Tibial artery (tissue), 4 donors: ENCODE data around the gene INSYN2B.
"Not testable (repeated sequence)": the region's sequence is repeated elsewhere in the genome, so short reads cannot be mapped to it uniquely, and the experiment has no call there.

Experiments
- DNase-seq, 2 donors: peaks; one replicate each; pipeline ENCODE4 v3.0.0-alpha.2; 2019
- H3K27ac ChIP-seq, 2 donors: fragments of 200-600 bp; sonication (generic) in 1 of 2; 1 replicate in 1 of 2; 2 replicates in 1 of 2; pipeline ENCODE4 v1.5.1; 2018 to 2019; ENCODE audit warnings: mild to moderate bottlenecking in 1 of 2
- H3K27me3 ChIP-seq, 2 donors: fragments of 200-600 bp; sonication (generic) in 1 of 2; one replicate each; pipeline versions ENCODE4 v1.5.1 to v1.6.0; 2016 to 2019
- H3K36me3 ChIP-seq, 3 donors: fragments of 200-600 bp; sonication (generic) in 2 of 3; one replicate each; pipeline ENCODE4 v1.5.1; 2016 to 2019; ENCODE audit warnings: mild to moderate bottlenecking in 2 of 3
- H3K4me1 ChIP-seq, 4 donors: fragments of 200-600 bp; sonication (generic) in 2 of 4; 1 replicate in 3 of 4; 2 replicates in 1 of 4; pipeline ENCODE4 v1.5.1; 2016 to 2019
- H3K4me3 ChIP-seq, 2 donors: fragments of 200-600 bp; sonication (generic) in 1 of 2; 1 replicate in 1 of 2; 2 replicates in 1 of 2; pipeline ENCODE4 v1.5.1; 2018 to 2019; ENCODE audit warnings: mild to moderate bottlenecking in 2 of 2
- H3K9me3 ChIP-seq, 3 donors: fragments of 200-600 bp; sonication (generic) in 1 of 3; one replicate each; pipeline ENCODE4 v1.5.1; 2016 to 2019
- CTCF ChIP-seq, 2 experiments: fragments of 200-600 bp in 1 of 2; fragments of 450-650 bp in 1 of 2; IDR thresholded peaks; one replicate each; pipeline ENCODE4 v1.5.1; 2017 to 2019; ENCODE audit warnings: antibody characterized with exemption in 2 of 2, mild to moderate bottlenecking in 1 of 2, moderate library complexity in 1 of 2
- intact Hi-C: fragments of 100-400 bp; cut with DNase I; formaldehyde crosslinking; loops from one replicate; pipeline ENCODE4 v1.15.0; 2023; ENCODE audit warnings: low total_unique reads

The INSYN2B gene

GRCh38 chr5:169954786-169955185 lies 25.5 kb downstream of the INSYN2B start:
- peaks cover 0 to 26% of the 10 kb centered on the region in 2 donors for H3K27me3 ChIP-seq
- intact Hi-C loops, result no loop called here
- no peak overlapping the region for H3K27ac ChIP-seq
- no peak for DNase-seq
- no peak overlapping the region for H3K4me3 ChIP-seq
- no peaks in the 10 kb centered on the region for H3K36me3 ChIP-seq
- no peaks in the 10 kb centered on the region for H3K4me1 ChIP-seq
- no peaks in the 10 kb centered on the region for H3K9me3 ChIP-seq
- no peak for TF ChIP-seq CTCF (IDR thresholded peaks at IDR 0.05)

GRCh38 chr5:169953196-169953595 lies 27.1 kb downstream of the INSYN2B start:
- H3K4me3 ChIP-seq, result not testable (repeated sequence)

GRCh38 chr5:169950333-169950732 lies 30.0 kb downstream of the INSYN2B start:
- Histone ChIP-seq H3K27me3 (peaks cover 0 to 20% of the 10 kb centered on the region in 2 donors), H3K36me3 (no peaks in the 10 kb centered on the region), H3K4me3 (no peak overlapping the region), H3K4me1 (peaks cover 0 to 4% (median 0%) of the 10 kb centered on the region in 4 donors), H3K9me3 (no peaks in the 10 kb centered on the region), H3K27ac (no peak overlapping the region)
- no peak for DNase-seq
- TF ChIP-seq CTCF (IDR thresholded peaks at IDR 0.05), result no peak
- intact Hi-C loops, result no loop called here

More at GRCh38 chr5:169953196-169953595, 27.1 kb downstream of the INSYN2B start:
- H3K36me3 ChIP-seq, H3K27ac ChIP-seq, H3K4me1 ChIP-seq, intact Hi-C loops, H3K9me3 ChIP-seq, DNase-seq: not testable (repeated sequence)
- H3K27me3 ChIP-seq, result peaks cover 0 to 26% of the 10 kb centered on the region in 2 donors

- intact Hi-C loops, result no loop called here
- H3K36me3 ChIP-seq, result no peaks in the 10 kb centered on the region
- no peaks in the 10 kb centered on the region for H3K27me3 ChIP-seq
- peaks cover 0 to 4% (median 0%) of the 10 kb centered on the region in 4 donors for H3K4me1 ChIP-seq
- H3K4me3 ChIP-seq, result no peak overlapping the region
- H3K27ac ChIP-seq, result no peak overlapping the region
- TF ChIP-seq CTCF (IDR thresholded peaks at IDR 0.05), result no peak
- DNase-seq, result no peak
- H3K9me3 ChIP-seq, result no peaks in the 10 kb centered on the region
These were observed 33.5 kb downstream of the INSYN2B start for GRCh38 chr5:169946743-169947295.

- Histone ChIP-seq H3K4me3 (no peak overlapping the region), H3K27ac (no peak overlapping the region), H3K9me3 (no peaks in the 10 kb centered on the region), H3K36me3 (no peaks in the 10 kb centered on the region), H3K27me3 (no peaks in the 10 kb centered on the region), H3K4me1 (peaks cover 0 to 4% (median 0%) of the 10 kb centered on the region in 4 donors)
- DNase-seq, result peak in 1 of 2 donors; percentile 58
- no peak for TF ChIP-seq CTCF (IDR thresholded peaks at IDR 0.05)
- intact Hi-C loops, result no loop called here
These were observed 34.4 kb downstream of the INSYN2B start for GRCh38 chr5:169945831-169946261.

- Histone ChIP-seq H3K36me3 (no peaks in the 10 kb centered on the region), H3K27me3 (no peaks in the 10 kb centered on the region), H3K9me3 (no peaks in the 10 kb centered on the region), H3K4me1 (peaks cover 0 to 4% (median 0%) of the 10 kb centered on the region in 4 donors), H3K4me3 (no peak overlapping the region), H3K27ac (no peak overlapping the region)
- intact Hi-C loops, result no loop called here
- TF ChIP-seq CTCF (IDR thresholded peaks at IDR 0.05), result no peak
- no peak for DNase-seq
These were observed 35.2 kb downstream of the INSYN2B start for GRCh38 chr5:169944922-169945680.
